OCI-LY3 (cell line): Measurements from ENCODE around the gene TP53.

Experiments used
- CTCF ChIP-seq: fragments of 200-600, 300-600 bp; sonication (generic); IDR thresholded peaks from 2 replicates; pipeline ENCODE4 v1.5.1; 2014; ENCODE audit warnings: antibody characterized with exemption, low read length, low read depth
- EZH2phosphoT487 ChIP-seq: fragments of 200-600 bp; shearing (Covaris generic); IDR thresholded peaks from 2 replicates; pipeline ENCODE4 v1.6.1; 2018; ENCODE audit warnings: antibody characterized with exemption, mixed run types, low read depth

- TF ChIP-seq CTCF (no peak), EZH2phosphoT487 (no peak)
Measured at GRCh38 chr17:7640783-7641182, 46.5 kb downstream of the TP53 start.
